ENCODE data around the gene VSTM4.

DNA sequence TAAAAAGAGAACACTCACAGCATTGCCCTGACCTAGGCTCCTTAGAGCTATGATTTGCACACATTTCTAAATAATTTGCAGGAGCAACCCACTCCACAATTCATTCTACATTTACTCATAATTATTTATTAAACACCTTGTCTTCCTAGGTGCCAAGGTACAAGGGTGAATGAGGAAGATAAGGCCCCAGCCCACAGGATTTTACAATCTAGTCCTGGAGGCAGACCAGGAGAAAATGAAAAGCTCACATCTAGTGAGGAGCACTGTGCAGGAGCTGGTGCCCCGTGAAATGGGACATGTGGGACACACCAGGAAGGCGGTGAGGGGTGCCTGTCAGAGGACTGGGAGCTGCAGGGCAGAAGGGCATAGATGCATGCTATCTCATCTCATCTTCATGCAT, 116.0 kb downstream of the VSTM4 start:
- no peak for TF ChIP-seq POLR2A (IDR thresholded peaks at IDR 0.05)
- TF ChIP-seq, protein P1, sequence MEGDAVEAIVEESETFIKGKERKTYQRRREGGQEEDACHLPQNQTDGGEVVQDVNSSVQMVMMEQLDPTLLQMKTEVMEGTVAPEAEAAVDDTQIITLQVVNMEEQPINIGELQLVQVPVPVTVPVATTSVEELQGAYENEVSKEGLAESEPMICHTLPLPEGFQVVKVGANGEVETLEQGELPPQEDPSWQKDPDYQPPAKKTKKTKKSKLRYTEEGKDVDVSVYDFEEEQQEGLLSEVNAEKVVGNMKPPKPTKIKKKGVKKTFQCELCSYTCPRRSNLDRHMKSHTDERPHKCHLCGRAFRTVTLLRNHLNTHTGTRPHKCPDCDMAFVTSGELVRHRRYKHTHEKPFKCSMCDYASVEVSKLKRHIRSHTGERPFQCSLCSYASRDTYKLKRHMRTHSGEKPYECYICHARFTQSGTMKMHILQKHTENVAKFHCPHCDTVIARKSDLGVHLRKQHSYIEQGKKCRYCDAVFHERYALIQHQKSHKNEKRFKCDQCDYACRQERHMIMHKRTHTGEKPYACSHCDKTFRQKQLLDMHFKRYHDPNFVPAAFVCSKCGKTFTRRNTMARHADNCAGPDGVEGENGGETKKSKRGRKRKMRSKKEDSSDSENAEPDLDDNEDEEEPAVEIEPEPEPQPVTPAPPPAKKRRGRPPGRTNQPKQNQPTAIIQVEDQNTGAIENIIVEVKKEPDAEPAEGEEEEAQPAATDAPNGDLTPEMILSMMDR (IDR thresholded peaks at IDR 0.05), result no peak

Measured in adrenal gland (tissue), 5 donors.